22Rv1 (cell line): ENCODE data around the gene TIMM13.

Source experiments
- ZFX ChIP-seq: fragments of 450-650 bp; IDR thresholded peaks from 2 replicates; pipeline ENCODE4 v1.6.1; 2017; ENCODE audit warnings: antibody characterized with exemption, borderline replicate concordance
- TF ChIP-seq, protein P1 (sequence below): fragments of 450-650 bp; IDR thresholded peaks from 2 replicates; pipeline ENCODE4 v1.5.1; 2017; ENCODE audit warnings: mild to moderate bottlenecking

DNA sequence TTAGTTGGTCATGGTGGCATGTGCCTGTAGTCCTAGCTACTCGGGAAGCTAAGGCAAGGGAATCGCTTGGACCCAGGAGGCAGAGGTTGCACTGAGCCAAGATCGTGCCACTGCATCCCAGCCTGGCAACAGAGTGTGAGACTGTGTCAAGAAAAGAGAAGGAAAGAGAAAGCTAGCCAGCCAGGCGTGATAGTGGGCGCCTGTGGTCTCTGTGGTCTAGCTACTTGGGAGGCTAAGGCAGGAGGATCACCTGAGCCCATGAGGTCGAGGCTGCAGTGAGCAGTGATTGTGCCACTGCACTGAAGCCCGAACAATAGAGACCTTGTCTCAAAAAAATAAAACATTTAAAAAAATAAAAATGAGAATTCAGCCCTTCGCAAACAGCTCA, 33.3 kb downstream of the TIMM13 start:
- TF ChIP-seq ZFX: no peak
- TF ChIP-seq, protein P1, sequence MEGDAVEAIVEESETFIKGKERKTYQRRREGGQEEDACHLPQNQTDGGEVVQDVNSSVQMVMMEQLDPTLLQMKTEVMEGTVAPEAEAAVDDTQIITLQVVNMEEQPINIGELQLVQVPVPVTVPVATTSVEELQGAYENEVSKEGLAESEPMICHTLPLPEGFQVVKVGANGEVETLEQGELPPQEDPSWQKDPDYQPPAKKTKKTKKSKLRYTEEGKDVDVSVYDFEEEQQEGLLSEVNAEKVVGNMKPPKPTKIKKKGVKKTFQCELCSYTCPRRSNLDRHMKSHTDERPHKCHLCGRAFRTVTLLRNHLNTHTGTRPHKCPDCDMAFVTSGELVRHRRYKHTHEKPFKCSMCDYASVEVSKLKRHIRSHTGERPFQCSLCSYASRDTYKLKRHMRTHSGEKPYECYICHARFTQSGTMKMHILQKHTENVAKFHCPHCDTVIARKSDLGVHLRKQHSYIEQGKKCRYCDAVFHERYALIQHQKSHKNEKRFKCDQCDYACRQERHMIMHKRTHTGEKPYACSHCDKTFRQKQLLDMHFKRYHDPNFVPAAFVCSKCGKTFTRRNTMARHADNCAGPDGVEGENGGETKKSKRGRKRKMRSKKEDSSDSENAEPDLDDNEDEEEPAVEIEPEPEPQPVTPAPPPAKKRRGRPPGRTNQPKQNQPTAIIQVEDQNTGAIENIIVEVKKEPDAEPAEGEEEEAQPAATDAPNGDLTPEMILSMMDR: no peak
